ENCODE measurements around the gene CD151.

DNA sequence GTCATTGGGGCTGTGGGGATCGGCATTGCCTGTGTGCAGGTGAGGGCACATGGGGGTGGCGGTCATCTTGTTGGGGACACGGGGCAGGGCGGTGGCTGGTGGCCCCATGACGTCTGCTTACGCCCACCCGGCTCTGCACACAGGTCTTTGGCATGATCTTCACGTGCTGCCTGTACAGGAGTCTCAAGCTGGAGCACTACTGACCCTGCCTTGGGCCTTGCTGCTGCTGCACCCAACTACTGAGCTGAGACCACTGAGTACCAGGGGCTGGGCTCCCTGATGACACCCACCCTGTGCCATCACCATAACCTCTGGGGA, 5.2 kb downstream of the CD151 start:
- TF ChIP-seq, protein P1, sequence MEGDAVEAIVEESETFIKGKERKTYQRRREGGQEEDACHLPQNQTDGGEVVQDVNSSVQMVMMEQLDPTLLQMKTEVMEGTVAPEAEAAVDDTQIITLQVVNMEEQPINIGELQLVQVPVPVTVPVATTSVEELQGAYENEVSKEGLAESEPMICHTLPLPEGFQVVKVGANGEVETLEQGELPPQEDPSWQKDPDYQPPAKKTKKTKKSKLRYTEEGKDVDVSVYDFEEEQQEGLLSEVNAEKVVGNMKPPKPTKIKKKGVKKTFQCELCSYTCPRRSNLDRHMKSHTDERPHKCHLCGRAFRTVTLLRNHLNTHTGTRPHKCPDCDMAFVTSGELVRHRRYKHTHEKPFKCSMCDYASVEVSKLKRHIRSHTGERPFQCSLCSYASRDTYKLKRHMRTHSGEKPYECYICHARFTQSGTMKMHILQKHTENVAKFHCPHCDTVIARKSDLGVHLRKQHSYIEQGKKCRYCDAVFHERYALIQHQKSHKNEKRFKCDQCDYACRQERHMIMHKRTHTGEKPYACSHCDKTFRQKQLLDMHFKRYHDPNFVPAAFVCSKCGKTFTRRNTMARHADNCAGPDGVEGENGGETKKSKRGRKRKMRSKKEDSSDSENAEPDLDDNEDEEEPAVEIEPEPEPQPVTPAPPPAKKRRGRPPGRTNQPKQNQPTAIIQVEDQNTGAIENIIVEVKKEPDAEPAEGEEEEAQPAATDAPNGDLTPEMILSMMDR (IDR thresholded peaks at IDR 0.05), result no peak
- TF ChIP-seq, protein P2, sequence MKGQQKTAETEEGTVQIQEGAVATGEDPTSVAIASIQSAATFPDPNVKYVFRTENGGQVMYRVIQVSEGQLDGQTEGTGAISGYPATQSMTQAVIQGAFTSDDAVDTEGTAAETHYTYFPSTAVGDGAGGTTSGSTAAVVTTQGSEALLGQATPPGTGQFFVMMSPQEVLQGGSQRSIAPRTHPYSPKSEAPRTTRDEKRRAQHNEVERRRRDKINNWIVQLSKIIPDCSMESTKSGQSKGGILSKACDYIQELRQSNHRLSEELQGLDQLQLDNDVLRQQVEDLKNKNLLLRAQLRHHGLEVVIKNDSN (IDR thresholded peaks at IDR 0.05; ENCODE audit: borderline replicate concordance, low read depth), result no peak
- TF ChIP-seq EP300 (IDR thresholded peaks at IDR 0.05; ENCODE audit: borderline replicate concordance in 1 of 2, low read depth in 1 of 2, low read length in 1 of 2) (no peak), TAF1 (IDR thresholded peaks at IDR 0.05; ENCODE audit: borderline replicate concordance, low read depth, low read length) (no peak), EZH2phosphoT487 (IDR thresholded peaks at IDR 0.05; ENCODE audit: borderline replicate concordance, low read depth) (no peak), FOXM1 (IDR thresholded peaks at IDR 0.05; ENCODE audit: low read depth) (no peak), GABPA (IDR thresholded peaks at IDR 0.05; ENCODE audit: low read depth) (no peak), SMC3 (IDR thresholded peaks at IDR 0.05; ENCODE audit: low read depth, low read length) (no peak), TCF12 (IDR thresholded peaks at IDR 0.05) (no peak), POLR2AphosphoS5 (IDR thresholded peaks at IDR 0.05; ENCODE audit: low read depth, low read length) (no peak), RCOR1 (IDR thresholded peaks at IDR 0.05; ENCODE audit: low read length) (no peak), JUND (IDR thresholded peaks at IDR 0.05) (0 out of 2 replicates have a peak, but pooled peaks have one; percentile 6)
- TF ChIP-seq, protein P3, sequence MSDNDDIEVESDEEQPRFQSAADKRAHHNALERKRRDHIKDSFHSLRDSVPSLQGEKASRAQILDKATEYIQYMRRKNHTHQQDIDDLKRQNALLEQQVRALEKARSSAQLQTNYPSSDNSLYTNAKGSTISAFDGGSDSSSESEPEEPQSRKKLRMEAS (IDR thresholded peaks at IDR 0.05; ENCODE audit: low read depth), result no peak
- TF ChIP-seq, protein P4, sequence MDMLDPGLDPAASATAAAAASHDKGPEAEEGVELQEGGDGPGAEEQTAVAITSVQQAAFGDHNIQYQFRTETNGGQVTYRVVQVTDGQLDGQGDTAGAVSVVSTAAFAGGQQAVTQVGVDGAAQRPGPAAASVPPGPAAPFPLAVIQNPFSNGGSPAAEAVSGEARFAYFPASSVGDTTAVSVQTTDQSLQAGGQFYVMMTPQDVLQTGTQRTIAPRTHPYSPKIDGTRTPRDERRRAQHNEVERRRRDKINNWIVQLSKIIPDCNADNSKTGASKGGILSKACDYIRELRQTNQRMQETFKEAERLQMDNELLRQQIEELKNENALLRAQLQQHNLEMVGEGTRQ (IDR thresholded peaks at IDR 0.05; ENCODE audit: borderline replicate concordance, low read depth, low read length), result no peak

Measured in SK-N-SH (cell line).